Upper lobe of left lung (tissue), 6 donors: ENCODE measurements around the gene NECAB3. TPM values are rescaled to one million over a fixed set of nuclear protein-coding genes. Genes with fewer than 3 reads are reported as not detected.

Experiments
- ATAC-seq, 2 donors: fragments of 200-7000 bp; cut with Tn5 transposase; one replicate each; pipeline ENCODE4 v1.9.1; 2022; ENCODE audit warnings: mild to moderate bottlenecking in 2 of 2, moderate library complexity in 2 of 2; ENCODE audit not compliant: low FRiP score in 2 of 2
- DNase-seq, 2 donors: peaks; one replicate each; pipeline ENCODE4 v3.0.0-alpha.2; 2019 to 2020
- H3K27ac ChIP-seq, 4 donors: fragments of 200-600 bp; sonication (generic); one replicate each; pipeline ENCODE4 v1.5.1; 2016 to 2019
- H3K27me3 ChIP-seq, 4 donors: fragments of 200-600 bp; sonication (generic); one replicate each; pipeline ENCODE4 v1.5.1; 2017 to 2019
- H3K36me3 ChIP-seq, 4 donors: fragments of 200-600 bp; sonication (generic); one replicate each; pipeline ENCODE4 v1.5.1; 2016 to 2019
- H3K4me1 ChIP-seq, 4 donors: fragments of 200-600 bp; sonication (generic); one replicate each; pipeline ENCODE4 v1.5.1; 2018 to 2019
- H3K4me3 ChIP-seq, 4 donors: fragments of 200-600 bp; sonication (generic); one replicate each; pipeline ENCODE4 v1.5.1; 2017 to 2019; ENCODE audit warnings: mild to moderate bottlenecking in 2 of 4, moderate library complexity in 1 of 4
- H3K9me3 ChIP-seq, 4 donors: fragments of 200-600 bp; sonication (generic); one replicate each; pipeline ENCODE4 v1.5.1; 2018 to 2019
- EP300 ChIP-seq, 4 donors: sonication (generic); formaldehyde crosslinking; IDR thresholded peaks; one replicate each; pipeline ENCODE4 v1.5.1; 2017; ENCODE audit warnings: antibody characterized with exemption in 4 of 4, control low read depth in 2 of 4
- POLR2A ChIP-seq, 4 donors: fragments of 450-650 bp; IDR thresholded peaks; one replicate each; pipeline ENCODE4 v1.5.1; 2016 to 2017; ENCODE audit warnings: antibody characterized with exemption in 4 of 4, mild to moderate bottlenecking in 2 of 4
- POLR2AphosphoS5 ChIP-seq, 2 donors: sonication (generic); formaldehyde crosslinking; IDR thresholded peaks; one replicate each; pipeline ENCODE4 v1.5.1; 2017; ENCODE audit warnings: antibody characterized with exemption in 2 of 2
- WGBS, 2 donors: methylation state at CpG; one replicate each; pipeline ENCODE4 v1.1.5; 2017 to 2018; 5-methylcytosine and 5-hydroxymethylcytosine counted together
- total RNA-seq, 6 donors: library from RNA; depleted of rRNA in 4 of 6; stranded (reverse); fragments of >200 nt in 4 of 6; gene quantifications; one replicate each; pipeline versions ENCODE4 v1.1.0 to v1.2.1, GENCODE V29; 2016 to 2021
- TF ChIP-seq, protein P1 (sequence below), 6 experiments: fragments of 450-650 bp in 4 of 6; fragments of 200-600 bp in 2 of 6; sonication (generic) in 2 of 6; IDR thresholded peaks; one replicate each; pipeline ENCODE4 v1.5.1; 2016 to 2019; ENCODE audit warnings: antibody characterized with exemption in 6 of 6
- donor health status: DM: no; HTN: no; CAD: no; lungs with moderate emphysema.
- donor health status: DM: no; HTN: yes; CAD: no; lungs with severe emphysema.

NECAB3 gene
- total RNA-seq, 6 donors from 2014 or later, result 43.4 to 309 (median 90.6) TPM

DNA sequence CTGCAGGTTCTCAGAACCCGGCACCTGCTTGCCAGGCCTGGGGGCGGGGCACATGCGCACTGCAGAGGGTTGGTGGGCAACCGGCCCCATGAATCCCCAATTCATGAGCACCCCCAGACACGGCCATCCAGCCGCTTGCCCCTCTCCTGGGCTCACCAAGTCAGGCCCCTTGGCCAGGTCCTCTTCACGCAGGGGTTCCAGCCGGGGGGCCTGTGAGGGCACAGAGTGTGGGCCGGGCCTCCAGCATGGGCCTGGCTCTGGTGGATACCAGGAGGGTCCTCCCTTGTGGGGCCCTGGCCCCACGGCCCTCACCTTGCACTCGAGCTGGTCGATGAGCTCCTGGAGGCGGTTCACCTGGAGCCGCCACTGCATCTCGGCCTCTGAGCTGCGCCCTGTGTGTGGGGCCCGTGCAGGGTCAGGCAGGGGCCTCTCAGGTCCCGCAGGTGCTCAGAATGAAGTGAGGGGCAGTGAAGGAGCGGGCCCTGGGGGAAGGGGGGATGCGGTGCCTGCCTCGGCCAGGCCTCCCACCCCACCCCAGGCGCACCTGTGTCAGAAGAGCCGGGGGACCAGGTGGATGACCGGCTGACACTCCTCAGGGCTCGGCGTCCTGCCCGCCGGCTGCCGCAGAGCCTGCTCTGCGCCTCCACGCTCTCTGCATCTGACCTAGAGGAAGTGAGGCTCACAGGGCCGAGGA lies 14.7 kb downstream of the NECAB3 start:
- WGBS, 2 donors, result 94 to 95% methylated on average over 4 to 29 of the region's 32 CpGs

DNA sequence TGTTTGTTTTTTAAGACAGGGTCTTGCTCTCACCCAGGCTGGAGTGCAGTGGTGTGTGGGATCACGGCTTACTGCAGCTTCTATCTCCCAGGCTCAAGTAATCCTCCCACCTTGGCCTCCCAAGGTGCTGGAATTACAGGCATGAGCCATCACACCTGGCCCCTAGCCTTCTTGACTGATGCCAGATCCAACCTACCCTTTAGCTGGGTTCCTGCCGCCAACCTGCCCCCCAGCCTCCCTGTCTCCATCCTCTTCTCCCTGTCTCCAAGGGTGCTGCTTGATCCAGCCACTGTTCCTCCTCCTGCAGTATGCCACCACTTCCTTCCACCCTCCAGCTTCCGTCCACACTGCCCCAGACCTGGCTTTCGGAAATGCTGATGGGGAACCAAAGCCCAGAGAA lies 15.3 kb downstream of the NECAB3 start:
- ATAC-seq (no peak), DNase-seq (no peak)
- 89 to 94% methylated on average over 3 to 4 of the region's 4 CpGs for WGBS, 2 donors
- Histone ChIP-seq H3K36me3 (peaks cover 5 to 36% (median 24%) of the 10 kb centered on the region in 4 donors), H3K27ac (no peak overlapping the region), H3K9me3 (no peaks in the 10 kb centered on the region), H3K4me3 (no peak overlapping the region), H3K4me1 (peaks cover 6 to 22% (median 21%) of the 10 kb centered on the region in 4 donors), H3K27me3 (no peaks in the 10 kb centered on the region)
- TF ChIP-seq POLR2AphosphoS5 (IDR thresholded peaks at IDR 0.05) (no peak), POLR2A (IDR thresholded peaks at IDR 0.05) (no peak), EP300 (IDR thresholded peaks at IDR 0.05) (no peak)
- TF ChIP-seq, protein P1, sequence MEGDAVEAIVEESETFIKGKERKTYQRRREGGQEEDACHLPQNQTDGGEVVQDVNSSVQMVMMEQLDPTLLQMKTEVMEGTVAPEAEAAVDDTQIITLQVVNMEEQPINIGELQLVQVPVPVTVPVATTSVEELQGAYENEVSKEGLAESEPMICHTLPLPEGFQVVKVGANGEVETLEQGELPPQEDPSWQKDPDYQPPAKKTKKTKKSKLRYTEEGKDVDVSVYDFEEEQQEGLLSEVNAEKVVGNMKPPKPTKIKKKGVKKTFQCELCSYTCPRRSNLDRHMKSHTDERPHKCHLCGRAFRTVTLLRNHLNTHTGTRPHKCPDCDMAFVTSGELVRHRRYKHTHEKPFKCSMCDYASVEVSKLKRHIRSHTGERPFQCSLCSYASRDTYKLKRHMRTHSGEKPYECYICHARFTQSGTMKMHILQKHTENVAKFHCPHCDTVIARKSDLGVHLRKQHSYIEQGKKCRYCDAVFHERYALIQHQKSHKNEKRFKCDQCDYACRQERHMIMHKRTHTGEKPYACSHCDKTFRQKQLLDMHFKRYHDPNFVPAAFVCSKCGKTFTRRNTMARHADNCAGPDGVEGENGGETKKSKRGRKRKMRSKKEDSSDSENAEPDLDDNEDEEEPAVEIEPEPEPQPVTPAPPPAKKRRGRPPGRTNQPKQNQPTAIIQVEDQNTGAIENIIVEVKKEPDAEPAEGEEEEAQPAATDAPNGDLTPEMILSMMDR (IDR thresholded peaks at IDR 0.05), result no peak

More for the DNA sequence above, 14.7 kb downstream of the NECAB3 start:
- Histone ChIP-seq H3K27ac (no peak overlapping the region), H3K4me1 (peaks cover 12 to 24% (median 22%) of the 10 kb centered on the region in 4 donors), H3K27me3 (no peaks in the 10 kb centered on the region), H3K4me3 (no peak overlapping the region), H3K9me3 (no peaks in the 10 kb centered on the region), H3K36me3 (peaks cover 5 to 36% (median 24%) of the 10 kb centered on the region in 4 donors)
- DNase-seq, result no peak
- no peak for ATAC-seq
- TF ChIP-seq, protein P1 (IDR thresholded peaks at IDR 0.05), result no peak
- TF ChIP-seq EP300 (IDR thresholded peaks at IDR 0.05) (no peak), POLR2AphosphoS5 (IDR thresholded peaks at IDR 0.05) (no peak), POLR2A (IDR thresholded peaks at IDR 0.05) (no peak)

DNA sequence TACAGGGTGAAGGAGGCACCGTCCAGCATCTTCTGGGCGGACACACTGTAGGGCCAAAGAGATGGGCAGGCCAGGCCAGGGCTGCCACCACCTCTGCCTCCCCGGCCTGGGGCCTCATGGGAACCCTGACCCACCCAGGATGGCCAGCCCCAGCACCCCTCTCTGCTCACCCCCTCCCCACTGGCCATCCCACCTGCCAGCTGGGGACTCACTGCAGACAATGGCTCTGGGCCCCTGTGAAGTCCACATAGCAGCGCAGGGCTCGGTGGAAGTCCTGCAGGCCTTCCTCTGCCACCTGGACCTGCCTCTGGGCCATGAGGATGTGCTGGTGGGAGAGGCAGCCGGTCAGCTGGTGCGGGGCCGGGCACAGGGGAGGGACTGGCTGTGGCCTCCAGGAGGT lies 15.7 kb downstream of the NECAB3 start:
- no peaks in the 10 kb centered on the region for H3K9me3 ChIP-seq
- H3K27me3 ChIP-seq, result no peaks in the 10 kb centered on the region
- no peak overlapping the region for H3K27ac ChIP-seq
- DNase-seq (no peak), ATAC-seq (no peak)
- peaks cover 6 to 23% (median 22%) of the 10 kb centered on the region in 4 donors for H3K4me1 ChIP-seq
- H3K4me3 ChIP-seq, result no peak overlapping the region
- H3K36me3 ChIP-seq, result peaks cover 5 to 36% (median 24%) of the 10 kb centered on the region in 4 donors
- WGBS, 2 donors, result 97 to 100% methylated on average over 1 to 8 of the region's 8 CpGs
- TF ChIP-seq POLR2A (IDR thresholded peaks at IDR 0.05), result no peak
- TF ChIP-seq, protein P1 (IDR thresholded peaks at IDR 0.05), result no peak
- TF ChIP-seq EP300 (IDR thresholded peaks at IDR 0.05), result no peak
- no peak for TF ChIP-seq POLR2AphosphoS5 (IDR thresholded peaks at IDR 0.05)

DNA sequence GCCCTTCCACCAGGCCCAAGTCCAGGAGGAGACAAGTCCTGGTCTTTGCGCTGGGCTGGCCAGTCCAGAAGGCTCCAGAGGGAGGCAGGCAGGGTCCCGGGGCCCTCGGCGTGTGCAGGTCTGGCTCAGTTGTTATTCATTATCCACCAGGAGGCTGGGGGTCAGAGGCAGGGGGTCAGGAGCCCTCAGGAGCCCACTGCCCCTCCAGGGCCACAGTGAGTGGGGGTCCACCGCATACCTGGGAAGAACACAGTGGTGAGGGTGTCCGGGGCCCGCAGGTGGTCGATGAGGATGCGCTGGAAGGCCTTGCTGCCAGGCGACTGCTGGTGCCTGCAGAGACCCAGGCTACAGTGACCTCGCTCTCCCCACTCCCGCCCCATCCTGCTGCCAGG lies 16.5 kb downstream of the NECAB3 start:
- no peak overlapping the region for H3K4me3 ChIP-seq
- no peaks in the 10 kb centered on the region for H3K9me3 ChIP-seq
- ATAC-seq (no peak), DNase-seq (no peak)
- H3K27ac ChIP-seq, result no peak overlapping the region
- TF ChIP-seq, protein P1 (IDR thresholded peaks at IDR 0.05), result no peak
- TF ChIP-seq EP300 (IDR thresholded peaks at IDR 0.05) (no peak), POLR2A (IDR thresholded peaks at IDR 0.05) (no peak), POLR2AphosphoS5 (IDR thresholded peaks at IDR 0.05) (no peak)
- H3K36me3 ChIP-seq, result peaks cover 5 to 36% (median 24%) of the 10 kb centered on the region in 4 donors
- peaks cover 7 to 21% (median 21%) of the 10 kb centered on the region in 4 donors for H3K4me1 ChIP-seq
- H3K27me3 ChIP-seq, result no peaks in the 10 kb centered on the region
- 93 to 96% methylated on average over 4 to 10 of the region's 12 CpGs for WGBS, 2 donors
